ENCODE measurements around the gene VPS13C. TPM values are rescaled to one million over a fixed set of nuclear protein-coding genes. Genes with fewer than 3 reads are reported as not detected.

VPS13C gene
- total RNA-seq, 3 donors from 2014 or later (not counting 1 experiment from before 2014, with no cell fraction given): 155 to 204 (median 164) TPM

- H3K27me3 ChIP-seq (ENCODE audit: control insufficient read depth, insufficient read depth, low read length): peaks cover 3% of the 10 kb centered on the region
- Mint-ChIP-seq H3K9me3 (no peaks in the 10 kb centered on the region), H3K27ac (no peak overlapping the region), H3K4me3 (no peak overlapping the region), H3K36me3 (no peaks in the 10 kb centered on the region), H3K27me3 (ENCODE audit: low read depth in 2 of 2) (peaks cover 5 to 15% of the 10 kb centered on the region in 2 donors), H3K4me1 (peaks cover 15 to 21% of the 10 kb centered on the region in 2 donors)
- WGBS (ENCODE audit: insufficient coverage): 28% methylated on average over 16 of the region's 16 CpGs
- H3K4me1 ChIP-seq (ENCODE audit: control insufficient read depth, insufficient read depth, low read length): peaks cover 14% of the 10 kb centered on the region
- peak; percentile 95 for TF ChIP-seq CTCF (IDR thresholded peaks at IDR 0.05)
- ATAC-seq: peak; percentile 76 to 86 (median 81)
- no peaks in the 10 kb centered on the region for H3K36me3 ChIP-seq (ENCODE audit: control insufficient read depth, insufficient read depth, low read length)
- H3K9me3 ChIP-seq (ENCODE audit: control insufficient read depth, insufficient read depth, low read length): no peaks in the 10 kb centered on the region
- DNase-seq: peak; percentile 63 to 82
- intact Hi-C loops (cut with micrococcal nuclease): loop anchor here (2.0 to 10.0 kb wide), 2 partner anchors 639 to 1249 kb away; no protein-coding TSS in a partner anchor
- no peak overlapping the region for H3K27ac ChIP-seq (ENCODE audit: low read length)
- no peak overlapping the region for H3K4me3 ChIP-seq (ENCODE audit: low read length)
These were observed 226.1 kb downstream of the VPS13C start for GRCh38 chr15:61834076-61834697.

GRCh38 chr15:61832223-61832622 is 228.0 kb downstream of the VPS13C start:
- ATAC-seq (no peak), DNase-seq (no peak)
- Histone ChIP-seq H3K4me3 (ENCODE audit: low read length) (no peak overlapping the region), H3K36me3 (ENCODE audit: control insufficient read depth, insufficient read depth, low read length) (no peaks in the 10 kb centered on the region), H3K4me1 (ENCODE audit: control insufficient read depth, insufficient read depth, low read length) (peaks cover 14% of the 10 kb centered on the region), H3K27me3 (ENCODE audit: control insufficient read depth, insufficient read depth, low read length) (peaks cover 3% of the 10 kb centered on the region), H3K9me3 (ENCODE audit: control insufficient read depth, insufficient read depth, low read length) (no peaks in the 10 kb centered on the region), H3K27ac (ENCODE audit: low read length) (no peak overlapping the region)
- intact Hi-C loops (cut with micrococcal nuclease): loop anchor here (10.0 kb wide), 1 partner anchor 1247 kb away; no protein-coding TSS in a partner anchor
- peaks cover 15 to 21% of the 10 kb centered on the region in 2 donors for H3K4me1 Mint-ChIP-seq
- peaks cover 5 to 15% of the 10 kb centered on the region in 2 donors for H3K27me3 Mint-ChIP-seq (ENCODE audit: low read depth in 2 of 2)
- TF ChIP-seq CTCF (IDR thresholded peaks at IDR 0.05): no peak
- H3K27ac Mint-ChIP-seq: no peak overlapping the region
- no peaks in the 10 kb centered on the region for H3K9me3 Mint-ChIP-seq
- no peak overlapping the region for H3K4me3 Mint-ChIP-seq
- WGBS (ENCODE audit: insufficient coverage): 90% methylated on average over 6 of the region's 6 CpGs
- H3K36me3 Mint-ChIP-seq: no peaks in the 10 kb centered on the region

- H3K4me3 Mint-ChIP-seq: no peak overlapping the region
- WGBS (ENCODE audit: insufficient coverage): 64% methylated on average over 10 of the region's 10 CpGs
- no peak overlapping the region for H3K27ac ChIP-seq (ENCODE audit: low read length)
- H3K4me1 Mint-ChIP-seq: peaks cover 15 to 21% of the 10 kb centered on the region in 2 donors
- H3K9me3 ChIP-seq (ENCODE audit: control insufficient read depth, insufficient read depth, low read length): no peaks in the 10 kb centered on the region
- no peak overlapping the region for H3K27ac Mint-ChIP-seq
- ATAC-seq (peak in 1 of 3 donors; percentile 30), DNase-seq (no peak)
- H3K36me3 ChIP-seq (ENCODE audit: control insufficient read depth, insufficient read depth, low read length): no peaks in the 10 kb centered on the region
- peaks cover 5 to 15% of the 10 kb centered on the region in 2 donors for H3K27me3 Mint-ChIP-seq (ENCODE audit: low read depth in 2 of 2)
- no peaks in the 10 kb centered on the region for H3K9me3 Mint-ChIP-seq
- H3K27me3 ChIP-seq (ENCODE audit: control insufficient read depth, insufficient read depth, low read length): peaks cover 3% of the 10 kb centered on the region
- H3K4me1 ChIP-seq (ENCODE audit: control insufficient read depth, insufficient read depth, low read length): peaks cover 14% of the 10 kb centered on the region
- no peaks in the 10 kb centered on the region for H3K36me3 Mint-ChIP-seq
- no peak overlapping the region for H3K4me3 ChIP-seq (ENCODE audit: low read length)
- intact Hi-C loops (cut with micrococcal nuclease): loop anchor here (10.0 kb wide), 1 partner anchor 1247 kb away; no protein-coding TSS in a partner anchor
- no peak for TF ChIP-seq CTCF (IDR thresholded peaks at IDR 0.05)
These were observed 228.7 kb downstream of the VPS13C start for GRCh38 chr15:61831505-61831921.
